Activated CD8-positive, alpha-beta memory T cell treated with anti-CD3 and anti-CD28 coated beads, Interleukin-2, amount 50 U/mL, for 4 hours (primary cell): ENCODE measurements around the gene NKX1-1.
"Not testable (repeated sequence)": the region's sequence is repeated elsewhere in the genome, so short reads cannot be mapped to it uniquely, and the experiment has no call there.

ENCODE experiments used
- DNase-seq: peaks from one replicate; pipeline ENCODE4 v3.0.0-alpha.2; 2020

The NKX1-1 gene

DNA sequence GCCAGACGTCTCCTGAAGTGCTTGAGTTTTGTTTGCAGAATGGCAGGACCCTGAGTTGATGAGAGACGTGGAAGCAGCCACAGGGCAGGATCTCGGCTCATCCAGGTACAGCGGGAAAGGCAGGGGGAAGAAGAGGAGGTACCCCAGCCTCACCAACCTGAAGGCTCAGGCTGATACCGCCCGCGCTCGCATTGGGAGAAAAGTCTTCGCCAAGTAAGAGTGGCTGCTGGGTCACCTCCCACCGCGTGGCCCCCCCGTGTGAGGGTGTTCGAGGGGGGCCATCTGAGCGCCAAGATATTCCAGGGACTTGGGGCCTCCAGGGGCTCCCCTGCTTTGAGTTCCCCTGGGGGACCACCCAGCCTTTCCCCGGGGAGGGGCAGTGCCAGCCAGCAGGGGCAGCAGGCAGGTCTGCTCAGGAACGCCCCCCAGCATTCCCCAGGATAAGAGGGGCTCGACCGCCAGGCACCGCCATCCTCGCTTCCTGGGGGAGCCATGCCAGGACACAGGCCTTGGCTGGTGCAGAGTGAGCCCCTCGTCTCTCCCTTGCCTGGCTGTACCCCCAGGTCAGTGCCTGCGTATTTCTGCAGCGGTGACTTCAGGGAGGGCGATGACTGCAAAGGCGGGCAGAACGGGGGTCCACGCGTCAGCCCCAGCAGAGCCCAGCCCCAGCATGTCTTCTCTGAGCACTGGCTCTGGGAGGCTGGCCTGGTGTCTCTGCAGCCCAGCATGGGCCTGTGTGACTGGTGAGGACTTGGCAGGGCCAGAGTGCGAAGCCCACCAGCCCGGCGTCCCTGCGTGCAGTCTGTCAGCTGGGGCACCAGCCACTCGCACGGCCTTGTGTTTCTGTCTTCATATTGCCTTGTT is 22.3 kb downstream of the NKX1-1 start:
- no peak for DNase-seq

DNA sequence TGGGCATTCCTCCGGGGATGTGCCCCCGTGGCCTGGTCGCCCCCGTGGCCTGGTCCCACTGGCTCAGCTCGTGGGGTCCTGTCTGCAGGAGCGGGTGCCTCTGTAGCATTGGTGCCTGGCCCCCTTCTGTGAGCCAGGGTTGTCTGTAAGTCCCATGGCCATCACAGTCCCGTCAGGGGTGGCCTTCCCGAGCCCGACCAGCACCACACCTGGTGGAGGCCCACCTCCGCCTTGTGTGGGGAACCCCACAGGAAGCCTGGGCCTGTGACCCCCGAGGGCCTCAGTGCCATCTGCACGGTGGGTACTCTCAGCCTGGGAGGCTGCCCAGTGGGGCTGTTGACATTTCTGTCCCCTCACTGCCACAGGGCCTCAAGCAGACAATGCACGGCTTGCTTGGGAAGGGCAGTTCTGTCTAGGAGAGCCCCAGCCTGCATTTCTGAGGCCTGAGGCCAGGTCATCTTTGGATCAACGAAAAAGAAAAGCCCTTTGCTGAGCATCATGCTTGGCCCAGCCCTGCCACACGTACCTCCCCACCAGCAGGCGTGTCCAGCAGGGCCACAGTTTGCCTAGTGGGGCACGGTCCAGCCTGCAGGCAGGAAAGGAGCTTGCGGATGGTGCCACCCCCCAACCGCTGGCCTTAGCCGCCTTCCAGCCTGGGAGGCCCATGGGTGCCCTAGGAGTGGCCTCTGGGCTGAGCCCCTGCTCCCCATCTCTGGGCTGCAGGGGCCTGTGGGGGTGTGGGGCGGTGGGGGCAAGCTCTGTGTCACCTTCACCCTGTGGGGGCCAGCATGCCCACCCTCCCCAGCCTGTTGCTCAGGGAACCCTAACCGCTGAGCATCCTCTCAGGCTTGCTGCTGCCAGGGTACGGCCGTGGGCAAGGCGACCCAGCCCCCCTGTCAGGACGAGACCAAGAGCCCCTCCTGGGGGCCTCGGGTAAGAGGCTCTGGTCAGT is 23.2 kb downstream of the NKX1-1 start:
- no peak for DNase-seq

DNA sequence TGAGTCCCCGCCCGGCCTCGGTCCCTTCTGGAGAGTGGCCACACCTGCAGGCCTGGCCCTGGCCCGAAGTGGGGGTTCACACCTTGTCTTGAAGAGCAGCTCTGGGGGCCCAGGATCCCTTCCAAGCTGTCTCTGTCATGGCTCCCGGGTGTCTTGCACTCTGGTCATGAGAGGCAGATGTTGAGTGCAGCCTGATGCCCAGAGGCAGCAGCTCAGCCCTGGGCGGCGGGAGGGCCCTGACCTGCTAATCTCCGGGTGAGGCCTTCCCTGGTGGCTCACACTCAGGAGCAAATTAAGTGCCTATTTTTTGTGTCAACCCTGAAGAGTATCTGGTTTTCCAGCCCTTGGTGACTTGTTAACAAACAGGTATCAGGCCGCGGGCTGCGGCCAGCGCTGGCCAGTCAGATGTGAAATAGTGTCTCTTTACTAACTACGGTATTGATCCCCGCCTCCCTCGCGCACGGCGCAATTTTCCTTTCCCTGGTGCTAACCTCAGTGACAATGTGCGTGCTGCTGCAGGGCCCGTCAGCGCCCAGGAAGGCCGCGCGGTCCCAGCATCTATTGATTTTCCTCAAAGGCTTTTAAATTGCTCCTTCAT is 24.2 kb downstream of the NKX1-1 start:
- no peak for DNase-seq

DNA sequence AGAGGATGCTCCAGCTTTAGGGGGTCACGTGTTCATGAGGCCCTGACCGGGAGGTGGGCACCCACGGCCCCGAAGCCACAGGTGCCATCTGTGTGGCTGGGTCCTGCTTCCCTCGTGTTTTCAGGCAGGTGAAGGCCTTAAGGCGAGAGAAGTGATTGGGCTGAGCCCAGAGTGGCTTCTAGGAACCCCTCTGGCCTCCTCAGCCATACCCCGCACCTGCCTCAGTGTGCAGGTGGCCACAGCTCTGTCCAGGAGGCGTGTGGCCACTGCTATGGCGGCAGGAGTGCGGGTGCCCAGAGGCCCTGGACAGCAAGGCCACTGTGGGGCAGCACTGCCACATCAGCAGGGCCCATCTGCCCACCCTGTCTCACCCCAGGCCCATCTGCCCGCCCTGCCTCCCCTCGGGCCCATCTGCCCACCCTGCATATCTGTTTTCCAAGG is 25.0 kb downstream of the NKX1-1 start:
- DNase-seq: no peak

DNA sequence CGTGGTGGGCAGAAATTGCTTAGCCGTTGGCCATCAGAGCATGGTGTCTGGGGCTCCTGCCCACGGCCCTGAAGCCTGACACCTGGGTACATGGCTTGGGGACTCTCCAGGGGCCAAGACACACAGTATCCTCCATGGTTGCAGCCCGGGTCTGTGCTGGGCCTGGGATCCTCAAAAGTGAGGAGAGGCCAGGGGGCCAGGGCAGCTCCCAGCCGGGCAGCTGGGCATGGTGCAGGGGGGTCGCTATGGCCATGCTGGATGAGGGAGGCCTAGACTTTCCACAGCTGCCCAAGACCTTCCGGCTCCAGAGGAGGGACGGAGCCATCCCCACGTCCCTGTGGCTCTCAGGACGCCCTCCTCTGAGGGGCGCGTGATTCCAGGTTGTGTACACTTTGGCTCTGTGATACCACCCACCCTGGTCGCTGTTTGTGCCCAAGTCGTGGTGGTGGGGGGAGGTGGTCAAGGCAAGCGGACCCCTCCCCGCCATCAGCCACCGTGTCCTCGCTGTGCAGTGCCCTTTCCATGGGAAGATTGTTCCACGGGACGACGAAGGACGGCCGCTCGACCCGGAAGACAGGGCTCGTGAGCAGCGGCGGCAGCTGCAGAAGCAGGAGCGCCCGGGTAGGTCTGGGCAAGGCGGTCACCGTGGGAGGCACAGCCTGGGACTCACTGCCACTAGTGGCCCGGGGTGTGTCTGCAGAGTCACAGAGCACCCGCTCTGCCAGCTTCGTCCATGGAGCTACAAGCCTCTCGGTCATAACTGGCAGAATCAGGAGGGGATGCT is 25.7 kb downstream of the NKX1-1 start:
- DNase-seq: no peak

DNA sequence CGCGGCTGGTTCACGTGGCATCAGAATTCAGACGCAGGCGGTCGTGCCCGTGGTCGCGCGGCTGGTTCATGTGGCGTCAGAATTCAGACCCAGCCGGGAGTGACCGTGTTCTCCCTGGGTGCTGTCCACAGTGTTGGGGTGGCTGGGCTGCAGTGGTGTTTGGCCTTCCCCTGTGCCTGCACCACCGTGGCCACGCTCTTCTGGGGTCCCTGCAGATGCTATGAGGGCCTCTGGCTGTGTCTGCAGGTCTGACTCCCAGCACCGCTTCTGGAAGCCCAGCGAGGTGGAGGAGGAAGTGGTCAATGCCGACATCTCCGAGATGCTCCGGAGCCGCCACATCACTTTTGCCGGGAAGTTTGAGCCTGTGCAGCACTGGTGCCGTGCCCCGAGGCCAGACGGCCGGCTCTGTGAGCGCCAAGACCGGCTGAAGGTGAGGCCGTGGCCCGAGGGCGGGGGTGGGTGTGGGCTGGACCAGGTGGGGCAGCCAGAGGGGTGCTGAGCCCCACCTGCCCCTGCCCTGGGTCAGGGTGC is 26.4 kb downstream of the NKX1-1 start:
- no peak for DNase-seq

DNA sequence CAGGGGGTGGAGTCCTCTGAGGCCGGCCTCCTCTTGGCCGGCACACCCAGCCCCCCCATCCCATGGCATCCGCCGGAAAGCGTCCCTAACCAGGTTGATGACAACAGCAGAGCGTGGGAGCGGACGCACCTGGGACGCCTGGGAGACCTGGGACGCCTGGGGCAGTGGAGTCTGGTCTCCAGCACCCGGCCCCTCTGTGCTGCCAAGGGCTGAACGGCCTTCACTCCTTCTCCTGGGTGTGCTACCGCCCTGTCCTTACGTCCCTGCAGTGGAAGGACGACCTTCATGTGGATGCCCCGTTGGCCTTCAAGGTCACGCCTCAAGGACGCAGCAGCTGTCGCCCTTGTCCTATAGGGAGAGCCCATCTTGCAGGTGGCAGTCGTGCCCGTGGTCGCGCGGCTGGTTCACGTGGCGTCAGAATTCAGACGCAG is 26.9 kb downstream of the NKX1-1 start:
- DNase-seq: no peak

DNA sequence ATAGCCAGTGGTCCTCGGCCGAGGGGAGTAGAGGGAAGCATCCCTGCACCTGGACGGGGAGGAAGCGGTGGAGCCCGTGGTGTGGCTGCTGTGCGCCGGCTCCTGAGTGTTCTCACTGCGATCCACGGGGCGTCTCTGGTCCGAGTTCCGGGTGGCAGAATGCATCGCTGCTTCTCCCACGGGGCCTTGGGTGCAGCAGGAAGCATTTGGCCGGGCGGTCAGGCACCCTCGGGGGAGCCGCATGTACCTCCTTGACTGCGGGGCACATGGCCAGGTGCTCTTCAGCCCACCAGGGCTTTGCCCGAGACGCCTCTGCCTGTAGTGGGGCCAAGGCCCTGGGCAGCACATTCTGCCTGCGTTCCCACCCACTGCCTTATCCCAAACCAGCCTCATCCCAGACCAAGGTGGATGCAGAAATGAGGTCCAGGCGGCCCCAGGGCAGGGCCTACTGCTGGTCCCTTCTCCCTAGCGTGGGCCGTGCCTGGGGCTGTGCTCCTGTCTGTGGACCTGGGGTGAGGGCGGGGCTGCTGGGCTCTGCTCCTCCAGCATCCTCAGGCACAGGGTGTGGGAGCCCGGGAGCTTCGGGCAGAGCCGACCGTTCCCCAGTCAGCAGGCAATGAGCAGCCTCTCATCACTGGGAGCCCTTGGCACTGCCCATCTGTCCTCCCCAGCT is 27.5 kb downstream of the NKX1-1 start:
- no peak for DNase-seq

DNA sequence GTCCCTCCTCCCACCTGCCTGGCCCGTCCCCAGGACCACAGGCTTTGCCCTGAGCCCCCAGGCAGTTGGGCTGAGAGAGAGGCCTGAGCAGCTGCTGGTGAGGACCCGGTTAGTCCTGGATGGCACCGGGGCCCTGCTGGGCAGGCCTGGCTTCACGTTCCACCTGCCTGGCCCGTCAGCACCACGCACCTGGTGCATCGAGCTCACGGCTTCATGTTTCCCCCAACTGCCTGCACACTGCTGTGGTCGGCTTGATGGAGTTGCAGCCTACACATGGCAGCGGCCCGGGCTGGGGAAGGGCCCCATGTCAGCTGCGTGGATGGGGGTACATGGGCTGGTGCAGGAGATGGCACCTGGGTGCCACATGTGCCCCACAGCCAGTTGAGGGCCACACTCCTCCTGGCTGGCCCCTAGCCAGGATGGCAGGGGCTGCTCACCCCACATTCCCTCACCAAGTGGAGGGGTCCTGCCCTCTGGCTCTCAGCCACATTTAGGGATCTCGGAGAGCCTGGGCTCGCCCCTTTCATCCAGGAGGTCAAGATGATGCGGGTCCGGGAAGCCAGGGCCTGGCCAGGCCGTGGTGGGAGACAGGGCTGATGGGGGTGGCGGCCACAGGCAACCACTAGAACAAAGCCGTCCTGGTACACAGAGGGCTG is 28.5 kb downstream of the NKX1-1 start:
- no peak for DNase-seq

DNA sequence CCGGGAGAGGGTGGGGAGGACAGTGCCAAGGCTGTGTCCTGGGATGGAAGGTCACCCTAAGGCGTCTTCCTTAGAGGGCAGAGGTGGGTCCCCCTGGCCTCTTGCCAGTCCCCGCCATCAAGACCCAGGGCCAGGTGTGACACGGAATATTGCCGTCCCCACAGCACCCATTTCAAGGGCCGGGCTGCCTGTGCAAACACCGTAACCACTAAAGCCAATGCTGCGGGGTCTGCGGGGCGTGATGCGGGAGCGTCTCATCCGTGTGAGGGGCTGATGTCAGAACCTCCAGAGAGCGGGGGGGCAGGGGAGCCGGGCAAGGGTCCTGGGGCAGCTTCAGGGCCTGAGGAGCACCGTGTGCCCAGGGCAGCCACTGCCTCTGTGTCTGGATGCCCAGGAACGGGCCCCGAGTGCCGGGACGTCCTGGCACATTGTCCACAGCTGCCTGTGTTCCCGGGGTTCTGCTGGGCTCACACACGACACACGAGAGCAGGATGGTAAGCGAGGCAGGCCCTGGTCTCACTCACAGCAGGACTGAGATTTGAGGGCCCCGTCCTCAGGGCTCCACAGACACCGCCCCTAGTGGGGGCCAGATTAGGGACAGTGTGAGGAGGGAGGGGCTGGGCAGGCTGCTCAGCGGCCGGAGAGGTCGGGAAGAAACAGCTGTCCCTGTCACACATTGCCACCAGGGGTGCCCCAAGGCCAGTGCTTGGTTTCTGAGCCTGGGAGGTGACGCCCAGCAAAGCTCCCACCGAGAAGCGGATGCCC is 29.2 kb downstream of the NKX1-1 start:
- DNase-seq: no peak

DNA sequence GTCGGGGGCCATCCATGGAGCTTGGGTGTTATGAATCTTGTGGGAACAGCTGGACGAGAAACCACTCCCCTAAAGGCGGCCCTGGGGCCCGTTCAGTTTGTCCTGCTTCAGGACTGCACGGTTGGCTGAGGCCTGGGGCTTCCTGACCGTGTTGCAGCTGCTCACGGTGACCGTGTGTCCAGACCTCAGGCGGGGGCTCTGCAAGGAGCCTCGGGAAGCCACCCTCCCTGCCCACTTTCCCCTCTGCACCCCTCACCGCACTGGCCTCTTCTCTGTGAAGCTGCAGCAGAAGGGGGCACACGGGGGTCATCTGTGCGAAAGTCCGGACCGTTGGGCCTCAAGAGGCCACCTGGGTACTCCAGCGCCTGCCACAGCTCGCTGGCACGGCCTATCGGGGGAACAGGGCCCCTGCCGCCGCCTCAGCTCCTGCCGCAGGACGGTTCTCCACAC is 29.8 kb downstream of the NKX1-1 start:
- no peak for DNase-seq

DNA sequence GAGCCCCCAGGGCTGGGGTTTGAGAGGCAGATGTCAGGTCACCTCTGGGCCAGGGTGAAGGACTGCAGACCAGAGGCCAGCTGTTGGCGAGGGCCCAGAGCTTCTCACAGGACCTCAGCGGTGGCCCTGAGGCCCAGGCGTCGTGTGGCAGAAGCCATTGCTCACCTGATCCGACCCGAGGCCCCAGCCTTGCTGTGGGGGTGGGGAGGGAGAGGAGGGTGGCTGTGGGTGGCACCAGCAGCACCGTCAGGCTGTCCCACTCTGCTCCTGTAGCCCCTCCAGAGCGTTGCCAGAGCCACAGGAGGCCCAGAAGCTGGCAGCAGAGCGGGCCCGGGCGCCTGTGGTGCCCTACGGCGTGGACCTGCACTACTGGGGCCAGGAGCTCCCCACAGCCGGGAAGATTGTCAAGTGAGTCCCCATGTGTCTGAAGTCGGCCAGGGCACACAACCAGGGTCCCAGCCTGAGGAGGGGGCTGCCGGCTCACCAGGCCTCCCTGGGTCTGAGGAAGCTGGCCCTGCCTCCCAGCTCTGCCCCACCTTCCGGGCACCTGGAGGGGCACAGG is 30.4 kb downstream of the NKX1-1 start:
- no peak for DNase-seq

DNA sequence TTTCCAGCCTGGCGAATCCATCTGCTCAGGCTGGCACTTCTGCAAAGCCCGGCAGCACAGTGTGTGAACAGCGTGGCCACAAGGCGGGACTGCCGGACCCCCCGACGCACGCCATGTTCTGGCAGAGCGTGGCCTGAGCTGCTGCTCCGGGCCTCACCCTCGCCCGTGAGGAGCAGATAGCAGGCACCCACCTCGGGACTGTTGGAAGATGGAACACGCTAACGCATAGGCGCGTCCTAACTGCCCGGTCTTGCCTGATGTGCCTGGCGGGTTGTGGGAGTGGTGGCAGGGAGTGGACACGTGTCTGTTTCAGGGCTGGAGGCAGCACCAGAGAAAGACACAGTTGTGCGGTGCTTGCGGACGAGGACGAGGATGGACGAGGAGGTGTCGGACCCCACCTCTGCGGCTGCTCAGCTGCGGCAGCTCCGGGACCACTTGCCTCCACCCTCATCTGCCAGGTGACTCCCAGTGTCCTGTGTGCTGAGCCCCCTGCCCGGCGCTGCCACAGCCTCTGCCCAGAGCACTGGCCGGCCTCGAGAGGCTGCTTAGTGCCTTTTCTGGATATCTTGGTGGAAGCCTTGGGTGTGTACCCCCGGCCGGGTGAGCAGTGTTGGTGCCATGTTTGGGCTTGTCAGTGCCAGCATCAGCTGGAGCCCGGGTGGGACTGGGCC is 31.1 kb downstream of the NKX1-1 start:
- DNase-seq: no peak

DNA sequence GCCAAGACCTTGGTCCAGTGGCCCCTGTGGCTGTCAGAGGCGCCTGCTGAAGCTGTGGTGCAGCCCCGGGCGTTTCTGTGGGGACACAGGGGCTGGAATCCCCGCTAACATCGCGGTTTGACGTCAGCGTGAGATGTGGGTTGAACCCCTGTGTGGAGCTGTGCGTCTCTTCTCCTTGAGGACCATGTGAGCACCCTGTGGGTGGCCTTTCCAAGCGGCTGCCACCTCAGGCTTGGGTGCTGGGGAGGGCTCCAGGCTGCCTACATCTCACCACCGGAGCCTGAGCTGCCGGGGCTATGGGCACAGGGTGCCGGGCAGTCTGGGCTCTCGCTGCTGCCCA is 31.6 kb downstream of the NKX1-1 start:
- DNase-seq: no peak

DNA sequence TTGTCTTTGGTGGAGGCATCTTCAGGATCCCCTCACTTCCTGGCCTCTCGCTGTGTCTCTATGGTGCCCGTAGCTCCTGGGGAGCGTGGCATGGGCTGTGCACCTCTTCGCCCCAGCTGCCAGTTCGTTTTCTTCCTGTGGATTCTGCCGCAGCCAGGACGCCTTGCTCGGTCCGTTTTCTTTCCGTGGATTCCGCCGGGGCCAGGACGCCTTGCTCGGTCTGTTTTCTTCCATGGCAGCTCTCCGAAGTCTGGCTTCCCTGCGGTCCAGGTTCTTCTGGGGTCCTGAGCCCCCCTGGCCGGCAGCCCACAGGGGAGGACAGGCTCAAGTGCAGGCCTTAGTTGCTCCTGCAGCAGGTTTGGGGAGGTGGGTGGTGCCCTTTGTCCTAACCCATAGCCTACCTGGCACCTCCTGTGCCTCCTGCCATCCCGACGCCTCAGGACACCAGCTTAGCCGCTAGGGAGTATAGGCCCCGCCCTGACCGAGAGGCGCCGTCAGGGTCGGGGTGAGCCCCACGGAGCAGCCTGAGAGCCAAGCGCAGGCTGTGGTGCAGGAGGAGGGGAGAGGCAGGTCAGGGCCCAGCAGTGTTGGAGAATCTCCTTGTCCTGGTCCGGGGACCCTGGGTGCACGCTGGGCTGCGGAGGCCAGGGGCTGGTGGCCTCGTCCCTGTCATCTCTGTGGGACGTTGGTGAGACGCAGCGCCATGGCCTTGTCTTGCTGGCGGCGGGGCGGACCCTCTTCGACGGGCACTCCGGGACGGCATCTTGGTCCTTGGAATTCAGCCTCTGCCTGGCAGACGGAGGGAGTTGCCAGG is 32.1 kb downstream of the NKX1-1 start:
- DNase-seq: peak; percentile 11

DNA sequence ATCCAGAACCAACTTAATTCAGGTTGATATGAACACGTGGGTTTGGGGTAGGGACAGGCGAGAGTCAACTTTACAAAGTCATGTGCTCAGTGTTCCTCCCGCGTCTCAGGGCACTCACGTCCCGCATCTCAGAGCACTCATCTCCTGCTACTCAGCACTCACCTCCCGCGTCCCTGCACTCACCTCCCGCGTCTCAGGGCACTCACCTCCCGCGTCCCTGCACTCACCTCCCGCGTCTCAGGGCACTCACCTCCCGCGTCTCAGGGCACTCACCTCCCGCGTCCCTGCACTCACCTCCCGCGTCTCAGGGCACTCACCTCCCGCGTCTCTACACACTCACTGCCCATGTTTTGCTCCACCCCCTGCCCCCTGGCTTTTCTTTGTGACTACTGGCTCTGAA is 33.7 kb downstream of the NKX1-1 start:
- DNase-seq: not testable (repeated sequence)

DNA sequence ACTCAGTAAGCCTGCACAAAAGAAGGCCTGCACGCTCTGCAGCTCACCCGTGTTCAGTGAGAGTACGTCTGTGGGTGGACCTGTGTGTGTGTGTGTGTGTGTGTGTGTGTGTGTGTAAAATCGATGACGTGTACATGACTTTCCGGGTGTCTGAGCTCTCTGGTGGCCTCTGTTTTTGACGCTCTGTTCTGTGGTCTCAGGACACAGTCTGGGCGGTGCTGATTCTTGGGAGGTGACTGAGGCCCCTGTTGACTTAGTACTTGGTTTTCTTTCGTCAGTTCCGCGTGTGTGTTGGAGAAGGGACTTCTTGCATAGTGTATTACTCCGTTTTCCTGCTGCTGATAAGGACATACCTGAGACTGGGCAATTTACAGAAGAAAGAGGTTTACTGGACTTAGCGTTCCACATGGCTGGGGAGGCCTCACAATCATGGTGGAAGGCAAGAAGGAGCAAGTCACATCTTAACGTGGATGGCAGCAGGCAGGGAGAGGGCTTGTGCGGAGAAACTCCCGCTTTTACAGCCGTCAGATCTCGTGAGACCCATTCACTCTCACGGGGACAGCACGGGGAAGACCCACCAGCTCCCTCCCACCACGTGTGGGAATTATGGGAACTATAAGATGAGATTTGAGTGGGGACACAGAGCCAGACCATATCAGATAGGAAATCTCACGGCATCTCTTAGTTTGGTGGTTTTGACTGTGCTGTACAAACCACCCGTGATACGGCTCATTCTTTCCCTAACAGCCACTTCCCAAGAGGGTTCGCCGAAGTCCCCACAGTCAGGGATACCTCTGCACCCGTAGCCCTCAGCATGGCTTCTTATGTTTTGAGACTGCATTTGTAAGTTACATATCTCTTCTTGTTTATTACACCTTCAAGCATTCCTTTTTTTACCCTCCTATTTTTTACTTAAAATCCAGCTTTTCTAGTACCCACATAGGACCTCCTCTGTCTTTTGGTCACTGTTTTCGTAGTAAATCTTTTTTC is 34.8 kb downstream of the NKX1-1 start:
- DNase-seq: no peak
